Measurements from ENCODE around the gene WRAP73. TPM values are rescaled to one million over a fixed set of nuclear protein-coding genes. Genes with fewer than 3 reads are reported as not detected.

WRAP73 gene
- total and polyA plus RNA-seq, 4 donors = 5.8 to 27.8 (median 14.0) TPM

DNA sequence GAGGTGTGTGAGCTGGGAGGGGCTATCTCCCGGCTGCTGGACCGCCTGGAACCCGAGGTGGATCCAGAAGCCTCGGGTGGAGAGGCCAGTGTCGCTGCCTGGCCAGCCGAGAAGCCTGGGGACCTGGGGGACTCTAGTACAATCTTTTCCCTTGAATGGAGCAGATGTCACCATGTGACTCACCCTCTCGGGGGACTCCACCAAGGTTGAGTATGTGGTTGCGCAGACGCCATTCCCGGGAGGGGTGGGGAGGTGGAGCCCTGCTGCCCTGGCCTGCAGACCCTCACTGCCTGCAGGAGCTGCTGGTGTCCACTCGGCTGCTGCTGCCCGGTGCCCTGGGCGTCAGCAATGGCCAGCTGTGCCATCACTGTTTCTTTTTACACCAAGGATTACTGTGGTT lies 42.7 kb upstream of the WRAP73 start:
- H3K27me3 ChIP-seq (ENCODE audit: control insufficient read depth in 1 of 2, insufficient read depth in 2 of 2, low read length in 1 of 2) = no peaks in the 10 kb centered on the region
- H3K4me1 ChIP-seq (ENCODE audit: control insufficient read depth in 1 of 2, insufficient read depth in 2 of 2, low read length in 2 of 2) = no peaks in the 10 kb centered on the region
- H3K27ac ChIP-seq (ENCODE audit: low read depth in 1 of 2, low read length in 2 of 2) = no peak overlapping the region
- DNase-seq (no peak), ATAC-seq (ENCODE audit: low FRiP score) (no peak)
- WGBS, 2 donors = 79 to 81% methylated on average over 13 of the region's 13 CpGs
- intact Hi-C loops (cut with DNase I) = no loop called here
- H3K4me3 ChIP-seq (ENCODE audit: low read length in 2 of 2) = no peak overlapping the region
- H3K9me3 ChIP-seq (ENCODE audit: control insufficient read depth, low read length) = no peaks in the 10 kb centered on the region
- H3K36me3 ChIP-seq (ENCODE audit: control insufficient read depth in 1 of 2, insufficient read depth in 2 of 2, low read length in 1 of 2) = no peaks in the 10 kb centered on the region

- DNase-seq = no peak
- Histone ChIP-seq H3K27ac (ENCODE audit: low read depth in 1 of 2, low read length in 2 of 2) (no peak overlapping the region), H3K27me3 (ENCODE audit: control insufficient read depth in 1 of 2, insufficient read depth in 2 of 2, low read length in 1 of 2) (no peaks in the 10 kb centered on the region), H3K4me3 (ENCODE audit: low read length in 2 of 2) (no peak overlapping the region), H3K36me3 (ENCODE audit: control insufficient read depth in 1 of 2, insufficient read depth in 2 of 2, low read length in 1 of 2) (no peaks in the 10 kb centered on the region), H3K4me1 (ENCODE audit: control insufficient read depth in 1 of 2, insufficient read depth in 2 of 2, low read length in 2 of 2) (no peaks in the 10 kb centered on the region), H3K9me3 (ENCODE audit: control insufficient read depth, low read length) (no peaks in the 10 kb centered on the region)
- WGBS, 2 donors = 87 to 88% methylated on average over 24 of the region's 24 CpGs
- intact Hi-C loops (cut with DNase I) = no loop called here
- ATAC-seq (ENCODE audit: low FRiP score) = no peak
These were observed 41.7 kb upstream of the WRAP73 start for GRCh38 chr1:3691421-3692204.

GRCh38 chr1:3690282-3691065 lies 40.6 kb upstream of the WRAP73 start:
- Histone ChIP-seq H3K4me1 (ENCODE audit: control insufficient read depth in 1 of 2, insufficient read depth in 2 of 2, low read length in 2 of 2) (no peaks in the 10 kb centered on the region), H3K4me3 (ENCODE audit: low read length in 2 of 2) (no peak overlapping the region), H3K27me3 (ENCODE audit: control insufficient read depth in 1 of 2, insufficient read depth in 2 of 2, low read length in 1 of 2) (no peaks in the 10 kb centered on the region), H3K27ac (ENCODE audit: low read depth in 1 of 2, low read length in 2 of 2) (no peak overlapping the region), H3K9me3 (ENCODE audit: control insufficient read depth, low read length) (no peaks in the 10 kb centered on the region), H3K36me3 (ENCODE audit: control insufficient read depth in 1 of 2, insufficient read depth in 2 of 2, low read length in 1 of 2) (no peaks in the 10 kb centered on the region)
- intact Hi-C loops (cut with DNase I) = no loop called here
- WGBS, 2 donors = 94 to 95% methylated on average over 49 to 50 of the region's 50 CpGs
- DNase-seq (no peak), ATAC-seq (ENCODE audit: low FRiP score) (no peak)

- Histone ChIP-seq H3K27ac (ENCODE audit: low read depth in 1 of 2, low read length in 2 of 2) (no peak overlapping the region), H3K27me3 (ENCODE audit: control insufficient read depth in 1 of 2, insufficient read depth in 2 of 2, low read length in 1 of 2) (no peaks in the 10 kb centered on the region), H3K9me3 (ENCODE audit: control insufficient read depth, low read length) (no peaks in the 10 kb centered on the region), H3K4me3 (ENCODE audit: low read length in 2 of 2) (no peak overlapping the region), H3K36me3 (ENCODE audit: control insufficient read depth in 1 of 2, insufficient read depth in 2 of 2, low read length in 1 of 2) (no peaks in the 10 kb centered on the region), H3K4me1 (ENCODE audit: control insufficient read depth in 1 of 2, insufficient read depth in 2 of 2, low read length in 2 of 2) (no peaks in the 10 kb centered on the region)
- 71 to 78% methylated on average over 19 of the region's 19 CpGs for WGBS, 2 donors
- intact Hi-C loops (cut with DNase I) = no loop called here
- no peak for ATAC-seq (ENCODE audit: low FRiP score)
- DNase-seq = no peak
These were observed 39.3 kb upstream of the WRAP73 start for GRCh38 chr1:3689138-3689750.

DNA sequence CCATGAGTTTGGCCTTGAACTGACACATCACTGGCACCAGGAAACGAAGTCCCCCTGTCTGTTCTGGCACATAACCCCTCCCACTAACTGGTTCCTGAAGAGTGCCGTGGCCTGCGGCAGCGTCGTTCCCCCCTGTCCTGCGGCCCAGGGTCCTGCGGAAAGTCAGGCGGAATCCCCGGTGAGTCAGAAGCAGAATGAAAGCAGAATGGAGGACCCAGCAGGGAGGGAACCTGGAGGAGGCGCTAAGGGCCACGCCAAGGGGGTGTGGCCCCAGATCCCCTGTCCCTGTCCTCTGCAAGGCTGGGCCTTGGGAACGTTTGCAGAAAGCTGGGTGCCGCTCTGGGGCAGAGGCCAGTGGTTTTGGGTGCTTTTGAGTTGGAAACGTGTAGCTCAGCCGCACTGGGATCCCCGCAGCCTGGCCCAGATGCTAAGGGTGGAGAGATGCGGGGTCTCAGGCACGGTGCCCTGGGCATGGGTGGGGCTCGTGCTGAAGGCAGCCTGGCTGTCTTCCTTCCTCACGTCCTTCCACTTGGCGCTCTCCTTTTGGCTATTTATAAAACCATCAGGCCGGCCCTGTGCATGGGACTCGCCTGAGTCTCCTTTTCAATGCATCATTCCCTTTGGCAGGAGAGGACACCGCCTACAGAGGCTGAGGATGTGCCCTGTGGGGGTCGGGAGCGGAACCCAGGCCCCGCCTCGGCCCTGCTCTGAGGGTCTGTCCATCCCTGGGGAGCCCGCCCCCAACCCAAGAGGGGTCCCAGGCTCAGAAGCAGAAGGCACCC lies 38.6 kb upstream of the WRAP73 start:
- H3K27me3 ChIP-seq (ENCODE audit: control insufficient read depth in 1 of 2, insufficient read depth in 2 of 2, low read length in 1 of 2) = no peaks in the 10 kb centered on the region
- ATAC-seq (ENCODE audit: low FRiP score) (no peak), DNase-seq (no peak)
- no peaks in the 10 kb centered on the region for H3K9me3 ChIP-seq (ENCODE audit: control insufficient read depth, low read length)
- intact Hi-C loops (cut with DNase I) = no loop called here
- WGBS, 2 donors = 68 to 73% methylated on average over 29 of the region's 29 CpGs
- no peaks in the 10 kb centered on the region for H3K4me1 ChIP-seq (ENCODE audit: control insufficient read depth in 1 of 2, insufficient read depth in 2 of 2, low read length in 2 of 2)
- H3K4me3 ChIP-seq (ENCODE audit: low read length in 2 of 2) = no peak overlapping the region
- H3K27ac ChIP-seq (ENCODE audit: low read depth in 1 of 2, low read length in 2 of 2) = no peak overlapping the region
- H3K36me3 ChIP-seq (ENCODE audit: control insufficient read depth in 1 of 2, insufficient read depth in 2 of 2, low read length in 1 of 2) = no peaks in the 10 kb centered on the region

DNA sequence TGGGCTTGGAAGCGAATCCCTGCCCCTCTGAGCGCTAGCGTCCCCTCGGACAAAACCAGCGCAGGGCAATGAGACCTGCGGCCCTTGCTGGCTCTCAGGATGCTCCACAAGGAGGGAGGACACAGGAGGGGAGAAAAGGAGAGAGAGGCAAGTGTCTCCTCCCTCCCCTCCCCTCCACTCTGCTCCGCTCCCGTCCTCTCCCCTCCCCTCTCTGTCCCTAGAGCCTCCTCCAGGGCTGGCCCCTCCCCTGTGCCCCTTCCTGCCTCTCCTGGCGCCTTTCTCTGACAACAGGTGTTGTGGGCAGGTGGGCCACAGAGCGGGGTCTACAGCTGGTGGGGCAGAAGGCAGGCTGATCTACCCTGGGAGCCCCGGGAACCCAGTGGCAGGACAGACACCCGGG lies 37.6 kb upstream of the WRAP73 start:
- intact Hi-C loops (cut with DNase I) = no loop called here
- Histone ChIP-seq H3K4me1 (ENCODE audit: control insufficient read depth in 1 of 2, insufficient read depth in 2 of 2, low read length in 2 of 2) (no peaks in the 10 kb centered on the region), H3K4me3 (ENCODE audit: low read length in 2 of 2) (no peak overlapping the region), H3K9me3 (ENCODE audit: control insufficient read depth, low read length) (no peaks in the 10 kb centered on the region), H3K27me3 (ENCODE audit: control insufficient read depth in 1 of 2, insufficient read depth in 2 of 2, low read length in 1 of 2) (no peaks in the 10 kb centered on the region), H3K27ac (ENCODE audit: low read depth in 1 of 2, low read length in 2 of 2) (no peak overlapping the region), H3K36me3 (ENCODE audit: control insufficient read depth in 1 of 2, insufficient read depth in 2 of 2, low read length in 1 of 2) (no peaks in the 10 kb centered on the region)
- ATAC-seq (ENCODE audit: low FRiP score) (no peak), DNase-seq (no peak)
- 90 to 91% methylated on average over 10 to 12 of the region's 12 CpGs for WGBS, 2 donors

GRCh38 chr1:3685906-3686305 lies 36.0 kb upstream of the WRAP73 start:
- no peaks in the 10 kb centered on the region for H3K9me3 ChIP-seq (ENCODE audit: control insufficient read depth, low read length)
- no peak overlapping the region for H3K4me3 ChIP-seq (ENCODE audit: low read length in 2 of 2)
- no peaks in the 10 kb centered on the region for H3K27me3 ChIP-seq (ENCODE audit: control insufficient read depth in 1 of 2, insufficient read depth in 2 of 2, low read length in 1 of 2)
- no peaks in the 10 kb centered on the region for H3K4me1 ChIP-seq (ENCODE audit: control insufficient read depth in 1 of 2, insufficient read depth in 2 of 2, low read length in 2 of 2)
- intact Hi-C loops (cut with DNase I) = no loop called here
- H3K27ac ChIP-seq (ENCODE audit: low read depth in 1 of 2, low read length in 2 of 2) = no peak overlapping the region
- ATAC-seq (ENCODE audit: low FRiP score) (no peak), DNase-seq (no peak)
- H3K36me3 ChIP-seq (ENCODE audit: control insufficient read depth in 1 of 2, insufficient read depth in 2 of 2, low read length in 1 of 2) = no peaks in the 10 kb centered on the region
- WGBS, 2 donors = 91 to 95% methylated on average over 14 to 19 of the region's 19 CpGs

- Histone ChIP-seq H3K36me3 (ENCODE audit: control insufficient read depth in 1 of 2, insufficient read depth in 2 of 2, low read length in 1 of 2) (no peaks in the 10 kb centered on the region), H3K27ac (ENCODE audit: low read depth in 1 of 2, low read length in 2 of 2) (no peak overlapping the region), H3K9me3 (ENCODE audit: control insufficient read depth, low read length) (no peaks in the 10 kb centered on the region), H3K27me3 (ENCODE audit: control insufficient read depth in 1 of 2, insufficient read depth in 2 of 2, low read length in 1 of 2) (no peaks in the 10 kb centered on the region), H3K4me3 (ENCODE audit: low read length in 2 of 2) (no peak overlapping the region), H3K4me1 (ENCODE audit: control insufficient read depth in 1 of 2, insufficient read depth in 2 of 2, low read length in 2 of 2) (no peaks in the 10 kb centered on the region)
- 91 to 92% methylated on average over 14 of the region's 14 CpGs for WGBS, 2 donors
- ATAC-seq (ENCODE audit: low FRiP score) (no peak), DNase-seq (no peak)
- intact Hi-C loops (cut with DNase I) = no loop called here
These were observed 35.3 kb upstream of the WRAP73 start for GRCh38 chr1:3685222-3685621.
